T follicular helper cell (primary cell): Measurements from ENCODE around the gene HYAL1.
"Not testable (repeated sequence)": the region's sequence is repeated elsewhere in the genome, so short reads cannot be mapped to it uniquely, and the experiment has no call there.

ENCODE experiments used
- DNase-seq: peaks from one replicate; pipeline ENCODE4 v3.0.0-alpha.2; 2020; ENCODE audit warnings: low read depth

HYAL1 gene

DNA sequence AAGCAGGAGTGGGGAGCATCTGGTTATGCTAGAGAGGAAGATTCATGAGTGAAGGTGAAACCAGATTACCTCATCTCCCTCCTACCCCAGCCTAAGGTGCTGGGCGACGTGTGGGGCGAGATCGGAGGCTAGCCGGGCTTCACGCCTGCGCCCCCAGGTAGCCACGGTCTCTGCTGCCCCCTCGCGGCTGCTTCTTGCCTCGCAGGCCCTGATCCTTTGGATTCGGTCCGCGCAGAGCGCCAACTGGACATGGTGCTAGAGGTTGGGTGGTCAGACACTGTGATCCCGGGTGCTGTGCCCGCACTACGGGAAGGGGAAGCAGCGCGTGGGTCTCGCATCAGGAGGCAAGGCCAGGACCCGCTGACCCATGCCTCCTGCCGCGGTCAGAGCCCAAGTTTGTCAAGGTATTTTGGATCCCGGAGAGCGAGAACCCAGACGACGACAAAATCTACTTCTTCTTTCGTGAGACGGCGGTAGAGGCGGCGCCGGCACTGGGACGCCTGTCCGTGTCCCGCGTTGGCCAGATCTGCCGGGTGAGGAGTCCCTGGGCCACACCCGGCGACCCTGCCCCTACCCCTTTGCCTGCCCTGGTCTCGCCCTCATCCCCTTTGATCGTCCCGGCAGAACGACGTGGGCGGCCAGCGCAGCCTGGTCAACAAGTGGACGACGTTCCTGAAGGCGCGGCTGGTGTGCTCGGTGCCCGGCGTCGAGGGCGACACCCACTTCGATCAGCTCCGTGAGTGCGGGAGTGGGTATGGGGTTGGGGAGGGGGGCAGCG is 30.3 kb downstream of the HYAL1 start:
- DNase-seq = peak; percentile 70

DNA sequence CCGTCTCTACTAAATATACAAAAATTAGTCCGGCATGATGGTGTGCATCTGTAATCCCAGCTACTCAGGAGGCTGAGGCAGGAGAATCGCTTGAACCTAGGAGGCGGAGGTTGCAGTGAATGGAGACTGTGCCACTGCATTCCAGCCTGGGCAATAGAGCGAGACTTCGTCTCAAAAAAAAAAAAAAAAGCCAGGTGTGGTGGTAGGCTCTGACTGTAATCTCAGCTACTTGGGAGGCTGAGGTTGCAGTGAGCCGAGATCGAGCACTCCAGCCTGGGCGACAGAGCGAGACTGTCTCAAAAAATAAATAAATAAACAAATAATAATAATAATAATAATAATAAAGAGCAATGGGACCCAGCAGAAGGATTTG is 30.9 kb downstream of the HYAL1 start:
- DNase-seq = not testable (repeated sequence)

- no peak for DNase-seq
Measured at GRCh38 chr3:50271314-50271936, 31.9 kb downstream of the HYAL1 start.

GRCh38 chr3:50270422-50271224 is 32.8 kb downstream of the HYAL1 start:
- DNase-seq = no peak

DNA sequence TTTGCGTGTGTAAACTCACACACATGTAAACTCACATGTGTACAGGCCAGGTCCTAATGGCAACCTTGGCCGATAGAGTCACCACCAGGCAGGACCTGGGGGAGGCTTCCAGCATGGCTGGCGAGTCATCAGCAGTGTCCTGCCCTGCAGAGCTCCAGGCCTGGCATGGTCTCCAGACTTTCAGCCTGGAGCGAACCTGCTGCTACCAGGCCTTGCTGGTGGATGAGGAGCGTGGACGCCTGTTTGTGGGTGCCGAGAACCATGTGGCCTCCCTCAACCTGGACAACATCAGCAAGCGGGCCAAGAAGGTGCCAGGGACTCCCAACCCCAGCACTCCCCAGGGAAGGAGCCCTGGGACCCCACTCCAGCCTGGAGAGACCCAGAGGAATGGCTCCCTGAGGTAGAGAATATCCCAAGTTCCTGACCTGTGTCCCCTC is 33.4 kb downstream of the HYAL1 start:
- no peak for DNase-seq

DNA sequence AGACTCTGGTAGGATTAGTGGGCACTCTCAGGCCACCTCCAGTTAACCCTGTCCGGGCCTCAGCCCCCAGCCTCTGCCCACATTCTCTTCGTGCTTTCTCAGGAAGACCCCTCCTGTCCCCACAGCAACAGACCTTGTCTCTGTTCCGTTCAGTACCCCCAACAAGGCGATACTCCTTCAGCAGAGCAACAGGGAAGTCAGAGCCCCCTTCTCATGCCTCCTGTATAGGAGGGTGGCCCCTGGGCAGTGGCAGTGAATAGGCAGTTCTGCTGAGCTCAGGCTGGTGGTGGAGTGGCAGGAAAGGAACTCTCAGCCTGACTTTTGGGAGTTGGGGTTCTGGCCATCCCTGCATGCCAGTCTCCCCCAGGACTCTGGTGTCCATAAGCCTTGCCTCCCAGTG is 33.9 kb downstream of the HYAL1 start:
- DNase-seq = no peak

DNA sequence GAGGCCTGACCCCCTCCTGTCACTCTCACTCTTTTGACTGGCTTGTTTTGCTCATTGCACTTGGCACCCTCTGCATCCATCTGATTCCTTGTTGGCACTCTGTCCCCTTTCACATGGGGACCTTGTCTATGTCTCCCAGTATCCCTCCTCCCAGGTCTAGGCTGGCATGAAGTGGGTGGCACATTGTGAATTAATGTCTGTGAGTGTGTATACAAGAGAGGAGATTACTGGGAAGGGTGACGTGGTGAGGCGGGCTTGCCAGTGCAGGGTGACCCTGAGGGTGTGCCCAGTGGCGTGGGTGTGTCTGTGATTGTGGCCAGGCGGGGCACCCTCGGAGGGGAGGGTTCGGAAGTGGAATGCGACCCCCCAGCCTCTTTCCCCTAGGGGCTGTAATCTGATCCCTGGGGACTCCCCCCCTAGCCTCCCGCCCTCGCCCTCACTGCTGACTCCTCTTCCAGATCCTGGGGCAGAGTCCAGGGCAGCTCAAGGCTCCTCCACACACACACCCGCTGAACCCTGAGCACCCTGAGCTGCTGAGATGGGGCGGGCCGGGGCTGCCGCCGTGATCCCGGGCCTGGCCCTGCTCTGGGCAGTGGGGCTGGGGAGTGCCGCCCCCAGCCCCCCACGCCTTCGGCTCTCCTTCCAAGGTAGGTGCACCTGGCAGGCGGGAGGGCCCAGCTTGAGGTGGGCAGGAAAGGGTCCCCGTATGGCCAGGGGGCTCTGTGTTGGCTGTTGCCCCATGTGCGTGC is 34.5 kb downstream of the HYAL1 start, which contains the start of gene SEMA3B:
Gene SEMA3B, plus strand, starts transcription at position 445 of the 749 bp plus-strand sequence. Its CDS starts 94 bp downstream, at position 539.
- no peak for DNase-seq

- no peak for DNase-seq
Measured at GRCh38 chr3:50268276-50268675, 35.1 kb downstream of the HYAL1 start.

GRCh38 chr3:50267280-50267913 is 36.0 kb downstream of the HYAL1 start:
- no peak for DNase-seq

GRCh38 chr3:50266836-50267235 is 36.5 kb downstream of the HYAL1 start:
- no peak for DNase-seq

DNA sequence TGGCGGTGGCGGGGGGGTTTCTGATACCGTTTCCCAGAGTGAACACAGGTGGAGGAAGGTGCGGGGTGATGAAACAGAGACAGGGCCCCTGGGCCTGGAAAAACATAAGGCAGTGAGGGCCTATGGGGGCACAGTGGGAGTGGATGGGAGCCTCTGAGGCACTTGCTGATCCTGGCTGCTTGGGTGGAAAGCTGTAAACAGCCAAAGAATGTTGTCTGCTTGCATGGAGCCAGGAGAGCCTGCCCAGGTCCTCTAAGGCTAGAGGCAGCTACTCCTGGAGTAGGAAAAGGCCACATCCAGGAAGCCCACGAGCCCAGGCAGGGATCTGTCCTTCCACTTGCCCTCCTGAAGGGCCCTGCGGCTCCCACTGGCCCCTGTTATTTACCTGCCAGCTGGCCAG is 37.4 kb downstream of the HYAL1 start:
- no peak for DNase-seq

GRCh38 chr3:50265571-50265970 is 37.8 kb downstream of the HYAL1 start:
- no peak for DNase-seq

- DNase-seq = no peak
Measured at GRCh38 chr3:50264964-50265485, 38.3 kb downstream of the HYAL1 start.

- DNase-seq = no peak
Measured at GRCh38 chr3:50264383-50264963, 38.9 kb downstream of the HYAL1 start.

GRCh38 chr3:50263478-50264382 is 39.6 kb downstream of the HYAL1 start:
- no peak for DNase-seq

DNA sequence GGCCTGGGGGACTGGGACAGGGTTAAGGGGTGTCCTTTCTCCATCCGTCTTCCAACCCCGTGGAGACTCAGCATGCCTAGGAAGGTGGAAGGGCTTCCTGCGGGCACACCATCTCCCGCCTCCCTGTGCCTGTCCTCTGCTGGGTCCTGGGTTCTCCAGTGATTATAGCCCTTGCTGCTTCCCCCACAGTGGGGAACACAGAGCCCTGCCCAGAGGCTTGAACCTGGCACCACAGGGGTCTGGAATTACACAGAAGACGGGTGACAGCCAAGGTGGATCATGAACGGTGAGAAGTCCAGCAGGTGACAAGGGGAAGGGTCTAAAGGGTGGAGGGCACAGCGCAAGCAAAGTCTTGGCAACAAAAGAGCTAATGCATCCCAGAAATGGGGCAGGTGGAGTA is 40.6 kb downstream of the HYAL1 start:
- DNase-seq = no peak

DNA sequence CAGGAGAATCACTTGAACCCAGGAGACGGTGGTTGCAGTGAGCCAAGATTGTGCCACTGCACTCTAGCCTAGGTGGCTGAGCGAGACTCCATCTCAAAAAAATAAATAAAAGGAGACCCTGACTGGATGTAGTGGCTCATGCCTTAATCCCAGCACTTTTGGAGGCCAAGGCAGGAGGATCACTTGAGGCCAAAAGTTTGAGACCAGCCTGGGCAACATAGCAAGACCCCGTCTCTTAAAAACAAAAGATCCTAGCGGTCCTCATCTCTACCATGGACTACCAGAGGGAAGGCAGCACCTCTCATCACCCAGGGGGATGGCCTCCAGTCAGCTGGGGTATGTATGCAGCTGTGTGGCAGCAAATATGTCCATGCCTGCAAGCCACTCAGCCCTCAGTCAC is 41.2 kb downstream of the HYAL1 start:
- not testable (repeated sequence) for DNase-seq

- DNase-seq = no peak
Measured at GRCh38 chr3:50261505-50261904, 41.9 kb downstream of the HYAL1 start.

- no peak for DNase-seq
Measured at GRCh38 chr3:50260942-50261441, 42.4 kb downstream of the HYAL1 start.
